Measurements from ENCODE around the gene MEGF11.

- no peak for TF ChIP-seq EZH2phosphoT487 (IDR thresholded peaks at IDR 0.05; ENCODE audit: borderline replicate concordance)
- TF ChIP-seq, protein P1, sequence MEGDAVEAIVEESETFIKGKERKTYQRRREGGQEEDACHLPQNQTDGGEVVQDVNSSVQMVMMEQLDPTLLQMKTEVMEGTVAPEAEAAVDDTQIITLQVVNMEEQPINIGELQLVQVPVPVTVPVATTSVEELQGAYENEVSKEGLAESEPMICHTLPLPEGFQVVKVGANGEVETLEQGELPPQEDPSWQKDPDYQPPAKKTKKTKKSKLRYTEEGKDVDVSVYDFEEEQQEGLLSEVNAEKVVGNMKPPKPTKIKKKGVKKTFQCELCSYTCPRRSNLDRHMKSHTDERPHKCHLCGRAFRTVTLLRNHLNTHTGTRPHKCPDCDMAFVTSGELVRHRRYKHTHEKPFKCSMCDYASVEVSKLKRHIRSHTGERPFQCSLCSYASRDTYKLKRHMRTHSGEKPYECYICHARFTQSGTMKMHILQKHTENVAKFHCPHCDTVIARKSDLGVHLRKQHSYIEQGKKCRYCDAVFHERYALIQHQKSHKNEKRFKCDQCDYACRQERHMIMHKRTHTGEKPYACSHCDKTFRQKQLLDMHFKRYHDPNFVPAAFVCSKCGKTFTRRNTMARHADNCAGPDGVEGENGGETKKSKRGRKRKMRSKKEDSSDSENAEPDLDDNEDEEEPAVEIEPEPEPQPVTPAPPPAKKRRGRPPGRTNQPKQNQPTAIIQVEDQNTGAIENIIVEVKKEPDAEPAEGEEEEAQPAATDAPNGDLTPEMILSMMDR (conservative IDR thresholded peaks at IDR 0.05; ENCODE audit: low read length) = no peak
These were observed 123.0 kb downstream of the MEGF11 start for GRCh38 chr15:66130496-66131034.
